Measurements from ENCODE around the gene SULT4A1.

The SULT4A1 gene

GRCh38 chr22:43840431-43840830, 21.9 kb downstream of the SULT4A1 start:
- ATAC-seq (ENCODE audit: insufficient read depth, low read depth) (no peak), DNase-seq (no peak)
- Histone ChIP-seq H3K4me2 (ENCODE audit: insufficient read depth, low read length) (no peak overlapping the region), H3K4me1 (ENCODE audit: insufficient read depth, low read length) (no peaks in the 10 kb centered on the region), H3K9me3 (ENCODE audit: insufficient read depth, low read length, severe bottlenecking) (no peaks in the 10 kb centered on the region), H4K20me1 (ENCODE audit: insufficient read depth, low read length) (no peaks in the 10 kb centered on the region), H3K27me3 (ENCODE audit: insufficient read depth, low read length, poor library complexity) (no peaks in the 10 kb centered on the region), H3K79me2 (ENCODE audit: insufficient read depth, low read length) (no peaks in the 10 kb centered on the region), H3K4me3 (ENCODE audit: low read depth in 1 of 2, low read length in 2 of 2) (no peak overlapping the region), H2AFZ (ENCODE audit: low read depth, low read length) (no peak overlapping the region), H3K9ac (ENCODE audit: low read depth, low read length) (no peak overlapping the region), H3K36me3 (ENCODE audit: insufficient read depth, low read length) (no peaks in the 10 kb centered on the region), H3K27ac (ENCODE audit: low read length) (no peak overlapping the region)
- no peak for TF ChIP-seq EZH2 (IDR thresholded peaks at IDR 0.05; ENCODE audit: borderline replicate concordance, low read depth, low read length, severe bottlenecking)
- TF ChIP-seq, protein P1, sequence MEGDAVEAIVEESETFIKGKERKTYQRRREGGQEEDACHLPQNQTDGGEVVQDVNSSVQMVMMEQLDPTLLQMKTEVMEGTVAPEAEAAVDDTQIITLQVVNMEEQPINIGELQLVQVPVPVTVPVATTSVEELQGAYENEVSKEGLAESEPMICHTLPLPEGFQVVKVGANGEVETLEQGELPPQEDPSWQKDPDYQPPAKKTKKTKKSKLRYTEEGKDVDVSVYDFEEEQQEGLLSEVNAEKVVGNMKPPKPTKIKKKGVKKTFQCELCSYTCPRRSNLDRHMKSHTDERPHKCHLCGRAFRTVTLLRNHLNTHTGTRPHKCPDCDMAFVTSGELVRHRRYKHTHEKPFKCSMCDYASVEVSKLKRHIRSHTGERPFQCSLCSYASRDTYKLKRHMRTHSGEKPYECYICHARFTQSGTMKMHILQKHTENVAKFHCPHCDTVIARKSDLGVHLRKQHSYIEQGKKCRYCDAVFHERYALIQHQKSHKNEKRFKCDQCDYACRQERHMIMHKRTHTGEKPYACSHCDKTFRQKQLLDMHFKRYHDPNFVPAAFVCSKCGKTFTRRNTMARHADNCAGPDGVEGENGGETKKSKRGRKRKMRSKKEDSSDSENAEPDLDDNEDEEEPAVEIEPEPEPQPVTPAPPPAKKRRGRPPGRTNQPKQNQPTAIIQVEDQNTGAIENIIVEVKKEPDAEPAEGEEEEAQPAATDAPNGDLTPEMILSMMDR (IDR thresholded peaks at IDR 0.05; ENCODE audit: borderline replicate concordance, extremely low read depth, low read length, poor library complexity, severe bottlenecking): no peak

DNA sequence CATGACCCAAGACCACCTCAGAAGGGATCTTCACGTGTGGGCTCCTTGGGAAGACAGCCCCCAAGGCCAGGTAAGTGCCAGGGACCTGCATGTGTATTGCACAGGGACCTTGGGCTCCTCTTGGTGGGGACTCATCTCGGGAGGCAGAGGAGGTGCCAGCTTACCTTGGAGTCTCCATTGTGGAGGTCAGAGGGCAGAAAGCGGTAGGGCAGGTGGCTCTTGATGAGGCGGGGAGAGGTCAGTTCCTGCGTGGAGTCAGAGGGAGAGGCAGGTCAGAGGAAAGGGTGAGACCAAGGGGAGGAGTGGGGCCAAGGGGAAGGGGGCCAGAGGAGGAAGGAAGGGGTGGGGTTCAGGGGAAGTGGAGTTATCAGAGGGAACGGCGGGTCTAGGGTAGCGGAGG, 22.5 kb downstream of the SULT4A1 start:
- no peak overlapping the region for H3K4me3 ChIP-seq (ENCODE audit: low read depth in 1 of 2, low read length in 2 of 2)
- H2AFZ ChIP-seq (ENCODE audit: low read depth, low read length): no peak overlapping the region
- no peaks in the 10 kb centered on the region for H3K27me3 ChIP-seq (ENCODE audit: insufficient read depth, low read length, poor library complexity)

GRCh38 chr22:43838571-43839307, 23.6 kb downstream of the SULT4A1 start:
- H3K9ac ChIP-seq (ENCODE audit: low read depth, low read length): no peak overlapping the region
- H3K36me3 ChIP-seq (ENCODE audit: insufficient read depth, low read length): no peaks in the 10 kb centered on the region
- no peak for ATAC-seq (ENCODE audit: insufficient read depth, low read depth)
- no peak overlapping the region for H3K4me2 ChIP-seq (ENCODE audit: insufficient read depth, low read length)
- no peak for DNase-seq
- no peaks in the 10 kb centered on the region for H3K27me3 ChIP-seq (ENCODE audit: insufficient read depth, low read length, poor library complexity)
- H2AFZ ChIP-seq (ENCODE audit: low read depth, low read length): no peak overlapping the region
- TF ChIP-seq, protein P1 (IDR thresholded peaks at IDR 0.05; ENCODE audit: borderline replicate concordance, extremely low read depth, low read length, poor library complexity, severe bottlenecking): no peak
- TF ChIP-seq EZH2 (IDR thresholded peaks at IDR 0.05; ENCODE audit: borderline replicate concordance, low read depth, low read length, severe bottlenecking): no peak
- H3K27ac ChIP-seq (ENCODE audit: low read length): no peak overlapping the region
- H3K4me3 ChIP-seq (ENCODE audit: low read depth in 1 of 2, low read length in 2 of 2): no peak overlapping the region
- no peaks in the 10 kb centered on the region for H3K4me1 ChIP-seq (ENCODE audit: insufficient read depth, low read length)
- H3K79me2 ChIP-seq (ENCODE audit: insufficient read depth, low read length): no peaks in the 10 kb centered on the region
- no peaks in the 10 kb centered on the region for H3K9me3 ChIP-seq (ENCODE audit: insufficient read depth, low read length, severe bottlenecking)
- no peaks in the 10 kb centered on the region for H4K20me1 ChIP-seq (ENCODE audit: insufficient read depth, low read length)

More for the DNA sequence above, 22.5 kb downstream of the SULT4A1 start:
- no peak overlapping the region for H3K4me2 ChIP-seq (ENCODE audit: insufficient read depth, low read length)
- H3K27ac ChIP-seq (ENCODE audit: low read length): no peak overlapping the region
- H3K9ac ChIP-seq (ENCODE audit: low read depth, low read length): no peak overlapping the region
- ATAC-seq (ENCODE audit: insufficient read depth, low read depth) (no peak), DNase-seq (no peak)
- no peaks in the 10 kb centered on the region for H4K20me1 ChIP-seq (ENCODE audit: insufficient read depth, low read length)
- H3K36me3 ChIP-seq (ENCODE audit: insufficient read depth, low read length): no peaks in the 10 kb centered on the region
- no peaks in the 10 kb centered on the region for H3K9me3 ChIP-seq (ENCODE audit: insufficient read depth, low read length, severe bottlenecking)
- no peaks in the 10 kb centered on the region for H3K79me2 ChIP-seq (ENCODE audit: insufficient read depth, low read length)
- H3K4me1 ChIP-seq (ENCODE audit: insufficient read depth, low read length): no peaks in the 10 kb centered on the region
- no peak for TF ChIP-seq EZH2 (IDR thresholded peaks at IDR 0.05; ENCODE audit: borderline replicate concordance, low read depth, low read length, severe bottlenecking)
- TF ChIP-seq, protein P1 (IDR thresholded peaks at IDR 0.05; ENCODE audit: borderline replicate concordance, extremely low read depth, low read length, poor library complexity, severe bottlenecking): no peak

Measured in DND-41 (cell line).